ENCODE results near the gene WDR11.
"Not testable (repeated sequence)": the region's sequence is repeated elsewhere in the genome, so short reads cannot be mapped to it uniquely, and the experiment has no call there.

Gene WDR11

GRCh38 chr10:120861178-120861855 is 10.2 kb downstream of the WDR11 start:
- DNase-seq: no peak

- DNase-seq: no peak
Observed at GRCh38 chr10:120873741-120874140, 22.6 kb downstream of the WDR11 start.

- DNase-seq: peak; percentile 3 to 76 (median 40)
Observed at GRCh38 chr10:120883071-120883470, 31.9 kb downstream of the WDR11 start.

GRCh38 chr10:120887482-120887881 is 36.3 kb downstream of the WDR11 start:
- no peak for DNase-seq

GRCh38 chr10:120891365-120891764 is 40.2 kb downstream of the WDR11 start:
- no peak for DNase-seq

GRCh38 chr10:120894556-120894955 is 43.4 kb downstream of the WDR11 start:
- DNase-seq: no peak

- DNase-seq: no peak
Observed at GRCh38 chr10:120897343-120897742, 46.2 kb downstream of the WDR11 start.

- DNase-seq: no peak
Observed at GRCh38 chr10:120905268-120905667, 54.1 kb downstream of the WDR11 start.

- no peak for DNase-seq
Observed at GRCh38 chr10:120917521-120918250, 66.5 kb downstream of the WDR11 start.

GRCh38 chr10:120923886-120924285 is 72.7 kb downstream of the WDR11 start:
- DNase-seq: not testable (repeated sequence)

- DNase-seq: no peak
Observed at GRCh38 chr10:120926611-120927010, 75.4 kb downstream of the WDR11 start.

GRCh38 chr10:120927352-120927751 is 76.2 kb downstream of the WDR11 start:
- DNase-seq: no peak

- no peak for DNase-seq
Observed at GRCh38 chr10:120929166-120929565, 78.0 kb downstream of the WDR11 start.

GRCh38 chr10:120931423-120931822 is 80.3 kb downstream of the WDR11 start:
- DNase-seq: no peak

- no peak for DNase-seq
Observed at GRCh38 chr10:120931999-120932398, 80.8 kb downstream of the WDR11 start.

- DNase-seq: no peak
Observed at GRCh38 chr10:120938822-120939221, 87.7 kb downstream of the WDR11 start.

GRCh38 chr10:120940299-120940900 is 89.2 kb downstream of the WDR11 start:
- DNase-seq: no peak

GRCh38 chr10:120941501-120941900 is 90.3 kb downstream of the WDR11 start:
- DNase-seq: no peak

GRCh38 chr10:120942806-120943413 is 91.7 kb downstream of the WDR11 start:
- DNase-seq: peak; percentile 79 to 89 (median 88)

GRCh38 chr10:120943542-120943941 is 92.4 kb downstream of the WDR11 start:
- no peak for DNase-seq

GRCh38 chr10:120944586-120945125 is 93.5 kb downstream of the WDR11 start:
- DNase-seq: no peak

GRCh38 chr10:120945182-120945581 is 94.0 kb downstream of the WDR11 start:
- no peak for DNase-seq

GRCh38 chr10:120945801-120946302 is 94.7 kb downstream of the WDR11 start:
- no peak for DNase-seq
